ENCODE results near the gene PAX1.

PAX1 gene

DNA sequence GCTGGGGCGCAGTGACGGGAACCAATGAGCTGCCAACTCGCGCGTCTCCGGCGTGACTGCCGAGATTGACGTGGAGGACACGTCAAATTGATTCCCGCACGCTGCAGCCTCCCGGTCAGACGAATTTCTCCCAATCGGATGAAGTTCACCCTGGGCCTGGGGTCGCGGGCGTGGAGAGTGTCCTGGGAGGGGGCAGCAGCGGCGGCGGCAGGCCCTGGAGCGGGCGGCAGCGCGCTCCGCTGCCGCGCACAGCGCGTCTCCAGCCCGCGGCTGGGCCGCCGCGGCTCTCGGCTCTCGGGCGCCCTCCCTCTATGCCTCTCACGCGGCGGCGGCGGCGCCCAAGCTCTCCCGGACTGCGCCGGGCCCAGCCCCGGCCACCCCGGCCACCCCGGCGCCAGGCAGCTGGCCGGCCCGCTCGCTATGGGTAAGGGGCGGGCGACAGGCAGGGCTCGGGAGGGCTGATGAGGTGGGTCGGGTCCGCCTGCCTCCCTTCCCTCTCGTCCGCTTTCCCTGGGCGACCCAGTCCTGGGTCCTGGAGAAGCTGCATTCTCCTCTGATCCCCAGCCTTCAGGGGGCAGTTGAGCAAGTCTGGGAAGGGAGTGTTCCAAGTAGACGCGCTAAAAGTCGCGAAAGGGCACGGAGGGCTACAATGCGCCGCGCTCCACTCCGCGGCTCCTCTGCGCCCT lies at the start of gene PAX1:
Gene PAX1 (plus strand): TSS at position 90 of the 686 bp plus-strand sequence. CDS start 49 bp downstream, at position 139.
- TF ChIP-seq GATA3 (IDR thresholded peaks at IDR 0.05; ENCODE audit: low read depth, low read length) (no peak), GATA2 (IDR thresholded peaks at IDR 0.05; ENCODE audit: low read depth, low read length) (no peak)

GRCh38 chr20:21656308-21657067 lies 49.0 kb upstream of the PAX1 start:
- no peak for TF ChIP-seq GATA3 (IDR thresholded peaks at IDR 0.05; ENCODE audit: low read depth, low read length)
- no peak for TF ChIP-seq GATA2 (IDR thresholded peaks at IDR 0.05; ENCODE audit: low read depth, low read length)

DNA sequence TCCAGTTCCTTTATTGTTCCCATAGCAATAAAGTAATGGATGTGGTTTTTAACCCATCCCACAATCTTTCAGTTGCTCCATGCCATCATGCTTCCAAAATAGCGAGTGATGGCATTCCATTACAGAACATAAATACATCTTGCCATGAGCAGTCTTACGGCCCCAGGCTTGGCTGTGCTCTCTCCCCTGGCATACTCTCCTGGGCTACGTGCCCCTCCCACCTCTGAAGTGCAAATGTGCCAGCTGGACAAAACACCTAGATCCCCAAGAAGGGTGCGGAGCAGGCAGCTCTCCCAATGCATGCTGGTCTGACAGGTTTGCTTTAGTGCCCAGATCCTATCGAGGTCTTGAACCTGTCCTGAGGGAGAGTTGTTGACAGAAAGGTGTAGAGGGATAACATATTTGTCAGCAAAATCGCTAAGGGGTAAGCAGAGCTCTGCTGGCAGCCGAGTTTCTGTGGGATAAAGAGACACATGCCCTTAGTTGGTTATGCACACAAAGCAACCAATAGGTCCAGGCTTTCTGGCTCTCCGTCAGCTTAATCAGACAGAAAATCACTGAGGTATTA lies 43.9 kb upstream of the PAX1 start:
- TF ChIP-seq GATA2 (IDR thresholded peaks at IDR 0.05; ENCODE audit: low read depth, low read length), result no peak
- no peak for TF ChIP-seq GATA3 (IDR thresholded peaks at IDR 0.05; ENCODE audit: low read depth, low read length)

GRCh38 chr20:21663465-21663864 lies 42.0 kb upstream of the PAX1 start:
- no peak for TF ChIP-seq GATA3 (IDR thresholded peaks at IDR 0.05; ENCODE audit: low read depth, low read length)
- TF ChIP-seq GATA2 (IDR thresholded peaks at IDR 0.05; ENCODE audit: low read depth, low read length), result no peak

DNA sequence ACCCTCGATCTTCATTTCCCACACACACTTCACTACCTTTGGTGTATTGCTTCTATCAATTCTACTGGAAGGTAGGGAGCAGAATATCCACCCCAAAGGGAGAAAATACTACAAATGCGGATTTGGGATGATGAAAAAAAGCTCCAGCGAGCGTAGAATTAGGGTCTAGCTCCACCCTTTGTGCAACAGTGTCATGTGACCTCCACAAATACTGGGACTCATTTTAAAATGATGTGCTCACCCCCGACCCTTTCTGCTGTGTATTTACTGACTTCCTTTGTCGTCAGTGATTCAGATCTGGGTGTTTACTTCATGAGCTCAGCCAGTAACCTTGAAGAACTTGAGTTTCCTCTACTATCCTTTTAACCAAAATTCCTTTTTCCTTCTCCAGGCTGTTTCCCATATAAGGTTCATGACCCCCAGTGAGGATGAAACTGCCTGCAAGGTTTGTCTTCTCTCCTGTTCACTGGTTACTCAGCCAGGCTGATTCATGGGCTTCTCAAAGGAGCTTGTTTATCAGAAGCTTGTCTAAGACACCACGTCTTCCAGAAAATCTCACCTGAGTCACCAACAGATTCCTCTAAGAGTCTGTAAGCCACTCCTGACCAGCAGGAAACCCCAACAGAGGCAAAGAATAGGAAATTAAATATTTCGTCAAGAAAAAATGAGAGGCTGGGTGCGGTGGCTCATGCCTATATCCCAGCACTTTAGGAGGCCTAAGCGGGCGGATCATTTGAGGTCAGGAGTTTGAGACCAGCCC lies 39.6 kb upstream of the PAX1 start:
- TF ChIP-seq GATA3 (IDR thresholded peaks at IDR 0.05; ENCODE audit: low read depth, low read length) (no peak), GATA2 (IDR thresholded peaks at IDR 0.05; ENCODE audit: low read depth, low read length) (no peak)

GRCh38 chr20:21670126-21670525 lies 35.3 kb upstream of the PAX1 start:
- TF ChIP-seq GATA3 (IDR thresholded peaks at IDR 0.05; ENCODE audit: low read depth, low read length) (no peak), GATA2 (IDR thresholded peaks at IDR 0.05; ENCODE audit: low read depth, low read length) (no peak)

- no peak for TF ChIP-seq GATA3 (IDR thresholded peaks at IDR 0.05; ENCODE audit: low read depth, low read length)
- no peak for TF ChIP-seq GATA2 (IDR thresholded peaks at IDR 0.05; ENCODE audit: low read depth, low read length)
These were observed 34.5 kb upstream of the PAX1 start for GRCh38 chr20:21670981-21671380.

- TF ChIP-seq GATA3 (IDR thresholded peaks at IDR 0.05; ENCODE audit: low read depth, low read length), result no peak
These were observed 28.2 kb upstream of the PAX1 start for GRCh38 chr20:21677261-21677660.

GRCh38 chr20:21677781-21678180 lies 27.7 kb upstream of the PAX1 start:
- no peak for TF ChIP-seq GATA2 (IDR thresholded peaks at IDR 0.05; ENCODE audit: low read depth, low read length)
- TF ChIP-seq GATA3 (IDR thresholded peaks at IDR 0.05; ENCODE audit: low read depth, low read length), result no peak

DNA sequence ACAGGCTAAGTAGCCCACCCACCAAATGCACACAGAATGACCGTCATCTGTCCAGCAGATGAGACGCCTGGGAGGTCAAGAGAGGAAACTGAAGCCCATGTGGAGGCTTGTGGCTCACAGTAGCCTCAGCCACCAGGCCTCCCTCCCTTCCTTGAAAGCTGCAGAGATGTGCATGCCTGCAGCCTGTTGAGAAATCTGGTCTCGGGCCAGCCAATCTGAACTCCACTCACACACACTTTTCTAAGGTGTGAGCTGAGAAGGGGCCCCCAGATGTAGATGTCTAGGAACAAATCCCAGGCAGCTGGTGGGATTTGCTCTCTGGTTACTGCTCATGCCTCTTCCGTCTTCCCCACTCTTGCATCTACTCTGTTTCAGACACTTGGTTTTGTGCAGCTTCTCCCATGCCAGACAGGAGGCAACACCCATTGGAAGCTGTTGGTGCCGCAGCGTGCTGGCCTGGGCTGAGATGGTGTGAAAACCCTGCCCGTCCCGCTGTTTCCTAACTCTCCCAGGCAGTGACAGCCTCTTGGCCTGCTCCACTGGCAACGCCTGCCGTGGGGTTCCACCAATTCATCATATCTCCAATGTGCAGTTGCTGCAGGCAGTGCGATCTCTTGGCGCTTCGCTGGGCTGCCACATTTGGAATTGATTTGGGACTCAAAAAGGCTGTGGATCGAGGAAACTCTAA lies 24.1 kb upstream of the PAX1 start:
- TF ChIP-seq GATA2 (IDR thresholded peaks at IDR 0.05; ENCODE audit: low read depth, low read length) (no peak), GATA3 (IDR thresholded peaks at IDR 0.05; ENCODE audit: low read depth, low read length) (no peak)

GRCh38 chr20:21681922-21682318 lies 23.5 kb upstream of the PAX1 start:
- TF ChIP-seq GATA2 (IDR thresholded peaks at IDR 0.05; ENCODE audit: low read depth, low read length) (no peak), GATA3 (IDR thresholded peaks at IDR 0.05; ENCODE audit: low read depth, low read length) (no peak)

- no peak for TF ChIP-seq GATA2 (IDR thresholded peaks at IDR 0.05; ENCODE audit: low read depth, low read length)
- TF ChIP-seq GATA3 (IDR thresholded peaks at IDR 0.05; ENCODE audit: low read depth, low read length), result no peak
These were observed 22.9 kb upstream of the PAX1 start for GRCh38 chr20:21682521-21682954.

DNA sequence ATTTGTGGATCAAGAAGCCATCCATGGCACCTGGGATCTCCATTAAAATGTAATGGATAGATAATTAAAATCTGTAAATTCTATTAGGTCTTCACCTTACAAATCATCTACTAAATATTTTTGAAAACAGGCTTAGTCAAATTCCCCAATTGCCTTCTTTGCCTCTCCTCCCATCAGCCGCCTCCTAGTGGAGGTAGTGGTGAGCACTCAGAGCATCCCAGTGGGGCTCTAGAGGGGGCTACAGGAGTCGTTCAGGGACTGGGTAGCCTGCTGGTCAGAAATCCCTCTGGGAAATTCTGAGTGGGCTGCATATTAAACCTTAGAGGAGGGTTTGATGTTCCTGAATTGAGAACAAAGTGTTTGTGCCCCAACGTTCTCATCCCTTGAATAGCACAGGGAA lies 20.8 kb upstream of the PAX1 start:
- TF ChIP-seq GATA2 (IDR thresholded peaks at IDR 0.05; ENCODE audit: low read depth, low read length) (no peak), GATA3 (IDR thresholded peaks at IDR 0.05; ENCODE audit: low read depth, low read length) (no peak)

- no peak for TF ChIP-seq GATA2 (IDR thresholded peaks at IDR 0.05; ENCODE audit: low read depth, low read length)
- no peak for TF ChIP-seq GATA3 (IDR thresholded peaks at IDR 0.05; ENCODE audit: low read depth, low read length)
These were observed 19.5 kb upstream of the PAX1 start for GRCh38 chr20:21685981-21686380.
